Liver (tissue), 3 donors: ENCODE data around the gene ATP4B.

ENCODE experiments used
- ATF3 ChIP-seq: IDR thresholded peaks from 2 replicates; pipeline ENCODE4 v1.6.1; 2016; ENCODE audit warnings: antibody characterized with exemption
- CTCF ChIP-seq: fragments of 150-350 bp; IDR thresholded peaks from 2 replicates; pipeline ENCODE4 v1.5.1; 2017; ENCODE audit warnings: improper control_type of control experiment, low read depth, low read length; ENCODE audit not compliant: missing input control
- EGR1 ChIP-seq, 2 donors: IDR thresholded peaks; 2 replicates each; pipeline ENCODE4 v1.6.1; 2016 to 2018; ENCODE audit warnings: antibody characterized with exemption in 2 of 2, low read depth in 2 of 2
- GABPA ChIP-seq, 2 donors: IDR thresholded peaks in 1 of 2; conservative IDR thresholded peaks in 1 of 2; 2 replicates each; pipeline ENCODE4 v1.6.1; 2016; ENCODE audit warnings: antibody characterized with exemption in 2 of 2, mild to moderate bottlenecking in 1 of 2, moderate library complexity in 1 of 2
- HNF4A ChIP-seq, 2 donors: conservative IDR thresholded peaks; 2 replicates each; pipeline ENCODE4 v1.6.1; 2016; ENCODE audit warnings: antibody characterized with exemption in 2 of 2, mild to moderate bottlenecking in 2 of 2
- HNF4G ChIP-seq: IDR thresholded peaks from 2 replicates; pipeline ENCODE4 v1.6.1; 2016; ENCODE audit warnings: antibody characterized with exemption
- NR2F2 ChIP-seq: IDR thresholded peaks from 2 replicates; pipeline ENCODE4 v1.6.1; 2016; ENCODE audit warnings: antibody characterized with exemption
- RXRA ChIP-seq, 2 donors: IDR thresholded peaks; 2 replicates each; pipeline ENCODE4 v1.6.1; 2017 to 2018; ENCODE audit warnings: antibody characterized with exemption in 2 of 2, mild to moderate bottlenecking in 1 of 2
- TAF1 ChIP-seq: conservative IDR thresholded peaks from 2 replicates; pipeline ENCODE4 v1.6.1; 2016; ENCODE audit warnings: antibody characterized with exemption, mild to moderate bottlenecking
- YY1 ChIP-seq: IDR thresholded peaks from 2 replicates; pipeline ENCODE4 v1.6.1; 2016; ENCODE audit warnings: antibody characterized with exemption, mild to moderate bottlenecking
- TF ChIP-seq, protein P1 (sequence below): IDR thresholded peaks from 2 replicates; pipeline ENCODE4 v1.6.1; 2016; ENCODE audit warnings: antibody characterized with exemption
- TF ChIP-seq, protein P2 (sequence below): IDR thresholded peaks from 2 replicates; pipeline ENCODE4 v1.6.1; 2016; ENCODE audit warnings: antibody characterized with exemption, mild to moderate bottlenecking
- donor health status: healthy.
- donor health status: healthy.

DNA sequence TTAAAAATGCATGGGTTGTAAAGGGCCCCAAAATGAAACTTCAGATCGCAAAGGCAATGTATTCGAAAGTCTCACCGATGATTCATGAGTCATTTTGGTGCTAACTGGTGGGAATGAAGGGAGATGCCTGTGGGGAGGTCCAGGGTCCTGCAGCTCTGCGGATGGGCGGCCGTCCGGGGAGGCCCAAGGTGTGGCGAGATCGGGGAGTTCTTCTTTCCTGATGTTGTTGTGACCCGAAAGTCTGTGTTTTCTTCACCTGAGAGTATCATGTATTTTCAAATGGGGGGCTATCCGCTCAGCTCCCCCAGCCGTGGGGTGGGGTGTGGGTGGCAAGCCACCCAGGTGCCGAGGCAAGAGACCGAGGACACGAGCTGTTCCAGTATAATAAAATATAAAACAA, 37.0 kb downstream of the ATP4B start:
- TF ChIP-seq CTCF (no peak), NR2F2 (no peak), HNF4A (conservative IDR thresholded peaks at IDR 0.05) (no peak), ATF3 (no peak), YY1 (no peak), TAF1 (no peak), EGR1 (IDR thresholded peaks at IDR 0.05; ENCODE audit: low read depth in 2 of 2) (no peak), GABPA (IDR thresholded peaks at IDR 0.05 in 1 of 2, conservative IDR thresholded peaks at IDR 0.05 in 1 of 2) (no peak), HNF4G (no peak), RXRA (IDR thresholded peaks at IDR 0.05) (no peak)
- TF ChIP-seq, protein P1, sequence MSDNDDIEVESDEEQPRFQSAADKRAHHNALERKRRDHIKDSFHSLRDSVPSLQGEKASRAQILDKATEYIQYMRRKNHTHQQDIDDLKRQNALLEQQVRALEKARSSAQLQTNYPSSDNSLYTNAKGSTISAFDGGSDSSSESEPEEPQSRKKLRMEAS: no peak
- TF ChIP-seq, protein P2, sequence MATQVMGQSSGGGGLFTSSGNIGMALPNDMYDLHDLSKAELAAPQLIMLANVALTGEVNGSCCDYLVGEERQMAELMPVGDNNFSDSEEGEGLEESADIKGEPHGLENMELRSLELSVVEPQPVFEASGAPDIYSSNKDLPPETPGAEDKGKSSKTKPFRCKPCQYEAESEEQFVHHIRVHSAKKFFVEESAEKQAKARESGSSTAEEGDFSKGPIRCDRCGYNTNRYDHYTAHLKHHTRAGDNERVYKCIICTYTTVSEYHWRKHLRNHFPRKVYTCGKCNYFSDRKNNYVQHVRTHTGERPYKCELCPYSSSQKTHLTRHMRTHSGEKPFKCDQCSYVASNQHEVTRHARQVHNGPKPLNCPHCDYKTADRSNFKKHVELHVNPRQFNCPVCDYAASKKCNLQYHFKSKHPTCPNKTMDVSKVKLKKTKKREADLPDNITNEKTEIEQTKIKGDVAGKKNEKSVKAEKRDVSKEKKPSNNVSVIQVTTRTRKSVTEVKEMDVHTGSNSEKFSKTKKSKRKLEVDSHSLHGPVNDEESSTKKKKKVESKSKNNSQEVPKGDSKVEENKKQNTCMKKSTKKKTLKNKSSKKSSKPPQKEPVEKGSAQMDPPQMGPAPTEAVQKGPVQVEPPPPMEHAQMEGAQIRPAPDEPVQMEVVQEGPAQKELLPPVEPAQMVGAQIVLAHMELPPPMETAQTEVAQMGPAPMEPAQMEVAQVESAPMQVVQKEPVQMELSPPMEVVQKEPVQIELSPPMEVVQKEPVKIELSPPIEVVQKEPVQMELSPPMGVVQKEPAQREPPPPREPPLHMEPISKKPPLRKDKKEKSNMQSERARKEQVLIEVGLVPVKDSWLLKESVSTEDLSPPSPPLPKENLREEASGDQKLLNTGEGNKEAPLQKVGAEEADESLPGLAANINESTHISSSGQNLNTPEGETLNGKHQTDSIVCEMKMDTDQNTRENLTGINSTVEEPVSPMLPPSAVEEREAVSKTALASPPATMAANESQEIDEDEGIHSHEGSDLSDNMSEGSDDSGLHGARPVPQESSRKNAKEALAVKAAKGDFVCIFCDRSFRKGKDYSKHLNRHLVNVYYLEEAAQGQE: no peak
